ENCODE results near the gene UBE2J2.

- TF ChIP-seq CTCF (IDR thresholded peaks at IDR 0.05) (no peak), EZH2phosphoT487 (IDR thresholded peaks at IDR 0.05) (no peak)
Observed at GRCh38 chr1:1243807-1244191, 29.9 kb downstream of the UBE2J2 start.
